ENCODE data around the gene SLC37A1.

- TF ChIP-seq POLR2AphosphoS5 (IDR thresholded peaks at IDR 0.05; ENCODE audit: low read depth, low read length) (no peak), SIN3A (IDR thresholded peaks at IDR 0.05; ENCODE audit: borderline replicate concordance, insufficient read depth, low read length) (no peak), TAF1 (IDR thresholded peaks at IDR 0.05; ENCODE audit: borderline replicate concordance, insufficient read depth, low read length) (no peak)
Measured at GRCh38 chr21:42489006-42489563, 24.6 kb upstream of the SLC37A1 start.
